Gastroesophageal sphincter (tissue), 4 donors: Measurements from ENCODE around the gene ATXN2. TPM values are rescaled to one million over a fixed set of nuclear protein-coding genes. Genes with fewer than 3 reads are reported as not detected.

Experiments
- ATAC-seq: fragments of 150-250 bp; one replicate; pipeline ENCODE4 v1.9.1; 2016; ENCODE audit warnings: mild to moderate bottlenecking, moderate library complexity
- H3K27ac ChIP-seq, 4 donors: fragments of 200-600 bp; sonication (generic) in 3 of 4; 1 replicate in 3 of 4; 2 replicates in 1 of 4; pipeline ENCODE4 v1.5.1; 2016 to 2019
- H3K27me3 ChIP-seq: fragments of 200-600 bp; sonication (generic); one replicate; pipeline ENCODE4 v1.5.1; 2019
- H3K36me3 ChIP-seq, 2 donors: fragments of 200-600 bp; sonication (generic); one replicate each; pipeline ENCODE4 v1.5.1; 2019; ENCODE audit warnings: control low read depth in 1 of 2
- H3K4me1 ChIP-seq, 3 donors: fragments of 200-600 bp; sonication (generic); 1 replicate in 2 of 3; 2 replicates in 1 of 3; pipeline ENCODE4 v1.5.1; 2016 to 2019; ENCODE audit warnings: control low read depth in 2 of 3
- H3K4me3 ChIP-seq, 2 donors: fragments of 200-600 bp; sonication (generic); one replicate each; pipeline ENCODE4 v1.5.1; 2019; ENCODE audit warnings: mild to moderate bottlenecking in 1 of 2, moderate library complexity in 1 of 2
- H3K9me3 ChIP-seq, 3 donors: fragments of 200-600 bp; sonication (generic); one replicate each; pipeline ENCODE4 v1.5.1; 2017 to 2019; ENCODE audit warnings: control low read depth in 2 of 3
- CTCF ChIP-seq, 4 experiments: fragments of 200-600 bp in 2 of 4; fragments of 450-650 bp in 2 of 4; sonication (generic) in 1 of 4; IDR thresholded peaks; one replicate each; pipeline ENCODE4 v1.5.1; 2017 to 2019; ENCODE audit warnings: antibody characterized with exemption in 4 of 4, mild to moderate bottlenecking in 2 of 4, moderate library complexity in 2 of 4
- EP300 ChIP-seq: sonication (generic); formaldehyde crosslinking; IDR thresholded peaks from one replicate; pipeline ENCODE4 v1.6.1; 2017; ENCODE audit warnings: antibody characterized with exemption, mild to moderate bottlenecking
- POLR2A ChIP-seq, 2 donors: fragments of 450-650 bp; IDR thresholded peaks; one replicate each; pipeline ENCODE4 v1.6.1; 2017; ENCODE audit warnings: antibody characterized with exemption in 2 of 2, mild to moderate bottlenecking in 2 of 2, moderate library complexity in 1 of 2
- POLR2AphosphoS5 ChIP-seq: sonication (generic); formaldehyde crosslinking; IDR thresholded peaks from one replicate; pipeline ENCODE4 v1.6.1; 2017; ENCODE audit warnings: antibody characterized with exemption
- WGBS, 2 donors: methylation state at CpG; one replicate each; pipeline ENCODE4 v1.1.5; 2018; ENCODE audit warnings: low coverage in 1 of 2; 5-methylcytosine and 5-hydroxymethylcytosine counted together
- total RNA-seq, 4 donors: library from RNA; depleted of rRNA; stranded (reverse); fragments of >200 nt; gene quantifications; one replicate each; pipeline ENCODE4 v1.1.0, GENCODE V29; 2016

Gene ATXN2
- total RNA-seq, 4 donors from 2014 or later = 40.9 to 93.4 (median 50.1) TPM

DNA sequence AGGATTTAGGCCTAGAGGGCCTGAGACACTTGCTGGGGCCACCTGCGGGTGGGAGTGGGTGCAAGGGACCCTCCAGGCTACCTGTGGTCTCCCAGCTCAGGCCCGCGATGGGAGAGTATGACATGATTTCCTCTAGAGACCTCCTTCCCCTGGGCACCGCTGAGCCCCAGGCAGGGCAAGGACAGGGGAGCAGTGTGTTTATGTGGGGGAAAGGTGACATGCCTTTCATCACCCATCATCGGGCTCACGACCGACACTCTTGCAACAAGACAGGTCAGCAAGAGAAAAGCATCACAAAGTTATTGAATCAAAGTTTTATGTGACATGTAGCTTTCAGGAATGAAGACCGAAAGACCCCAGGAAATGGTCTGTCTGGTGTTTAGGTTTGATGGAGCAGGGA lies 173.5 kb downstream of the ATXN2 start:
- TF ChIP-seq CTCF (IDR thresholded peaks at IDR 0.05) (no peak), POLR2A (IDR thresholded peaks at IDR 0.05) (no peak), EP300 (no peak), POLR2AphosphoS5 (no peak)
- WGBS, 2 donors = 83% methylated on average over 1 to 4 of the region's 8 CpGs
- Histone ChIP-seq H3K4me3 (no peak overlapping the region), H3K27ac (peak overlapping the region in 1 of 4 donors; percentile 5), H3K4me1 (peaks cover 0 to 60% (median 20%) of the 10 kb centered on the region in 3 donors), H3K36me3 (peaks cover 0 to 13% of the 10 kb centered on the region in 2 donors), H3K9me3 (no peaks in the 10 kb centered on the region), H3K27me3 (no peaks in the 10 kb centered on the region)
- no peak for ATAC-seq

DNA sequence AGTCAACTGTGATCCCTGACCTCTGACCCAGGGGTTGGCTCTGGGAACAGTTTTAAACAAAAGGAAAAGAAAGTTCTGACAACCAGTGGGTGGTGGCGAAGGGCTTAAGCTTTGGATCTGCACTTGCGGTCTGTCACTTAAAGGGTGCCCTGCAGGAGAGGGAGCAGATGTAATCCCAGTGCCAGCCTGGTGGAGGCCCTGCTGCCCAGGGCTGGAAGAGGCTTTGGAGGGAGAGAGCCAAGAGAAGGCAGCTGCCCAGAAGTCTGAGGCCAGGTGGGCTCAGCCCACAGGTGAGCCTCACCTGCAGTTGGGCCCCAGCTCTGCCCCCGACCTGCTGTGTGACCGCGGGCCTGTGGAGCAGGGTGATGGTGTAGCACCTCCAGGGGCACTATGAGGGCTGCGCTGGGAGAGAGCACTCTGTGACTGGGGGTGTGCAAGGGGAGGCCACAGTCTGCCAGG lies 174.3 kb downstream of the ATXN2 start:
- ATAC-seq = no peak
- H3K27ac ChIP-seq = peak overlapping the region in 1 of 4 donors; percentile 5
- H3K4me3 ChIP-seq = no peak overlapping the region
- WGBS, 2 donors = 80% methylated on average over 1 of the region's 6 CpGs; no CpG with 5 or more reads in 1 of the 2 donors
- peaks cover 0 to 52% (median 20%) of the 10 kb centered on the region in 3 donors for H3K4me1 ChIP-seq
- peaks cover 0 to 21% of the 10 kb centered on the region in 2 donors for H3K36me3 ChIP-seq
- TF ChIP-seq POLR2A (IDR thresholded peaks at IDR 0.05) (no peak), CTCF (IDR thresholded peaks at IDR 0.05) (no peak)
- H3K9me3 ChIP-seq = no peaks in the 10 kb centered on the region
- no peaks in the 10 kb centered on the region for H3K27me3 ChIP-seq

DNA sequence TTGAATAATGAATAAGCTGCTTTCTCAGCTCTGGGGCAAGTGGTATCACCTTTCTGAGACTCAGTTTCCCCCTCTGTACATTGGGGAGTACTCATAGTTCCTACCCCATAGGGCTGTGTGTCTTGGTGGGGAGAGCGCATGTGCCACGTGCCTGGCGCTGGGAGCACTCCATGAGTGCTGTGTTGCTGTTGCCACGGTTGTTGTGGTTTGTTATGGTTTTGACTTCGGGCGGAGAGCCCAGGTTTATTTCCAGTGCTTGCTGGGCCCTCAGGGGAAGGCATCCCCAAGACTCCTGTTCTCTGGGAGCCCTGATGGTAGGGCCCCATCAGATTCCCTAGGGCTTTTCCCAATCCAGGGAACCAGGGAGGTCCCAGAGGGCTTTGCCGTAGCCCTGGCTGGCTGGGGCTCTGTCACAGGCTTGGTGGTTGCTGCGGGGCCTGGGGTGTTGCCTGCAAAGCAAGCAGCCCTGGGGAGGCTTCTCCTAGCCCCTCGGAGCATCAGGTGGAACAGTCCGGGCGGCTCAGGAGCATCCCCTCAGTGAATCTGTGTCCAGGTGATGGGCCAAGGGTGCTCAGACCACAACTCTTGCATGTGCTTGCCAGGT lies 174.8 kb downstream of the ATXN2 start:
- H3K4me1 ChIP-seq = peaks cover 0 to 47% (median 20%) of the 10 kb centered on the region in 3 donors
- no peaks in the 10 kb centered on the region for H3K9me3 ChIP-seq
- WGBS, 2 donors = 100% methylated on average over 2 of the region's 11 CpGs; no CpG with 5 or more reads in 1 of the 2 donors
- peaks cover 0 to 27% of the 10 kb centered on the region in 2 donors for H3K36me3 ChIP-seq
- H3K27me3 ChIP-seq = no peaks in the 10 kb centered on the region
- no peak for ATAC-seq
- no peak for TF ChIP-seq POLR2AphosphoS5
- no peak for TF ChIP-seq POLR2A (IDR thresholded peaks at IDR 0.05)
- no peak for TF ChIP-seq CTCF (IDR thresholded peaks at IDR 0.05)
- no peak for TF ChIP-seq EP300
- H3K27ac ChIP-seq = no peak overlapping the region
- no peak overlapping the region for H3K4me3 ChIP-seq

GRCh38 chr12:111420494-111420893 lies 178.6 kb downstream of the ATXN2 start:
- Histone ChIP-seq H3K27ac (no peak overlapping the region), H3K36me3 (peaks cover 0 to 52% of the 10 kb centered on the region in 2 donors), H3K4me1 (peaks cover 0 to 20% (median 14%) of the 10 kb centered on the region in 3 donors), H3K4me3 (no peak overlapping the region), H3K9me3 (no peaks in the 10 kb centered on the region), H3K27me3 (no peaks in the 10 kb centered on the region)
- ATAC-seq = no peak
- no peak for TF ChIP-seq CTCF (IDR thresholded peaks at IDR 0.05)
- TF ChIP-seq POLR2A (IDR thresholded peaks at IDR 0.05) = no peak
- no peak for TF ChIP-seq EP300
- no peak for TF ChIP-seq POLR2AphosphoS5
- WGBS, 2 donors = 87 to 91% methylated on average over 4 to 5 of the region's 7 CpGs

- H3K36me3 ChIP-seq = peaks cover 0 to 52% of the 10 kb centered on the region in 2 donors
- no peak overlapping the region for H3K27ac ChIP-seq
- 77 to 85% methylated on average over 4 to 5 of the region's 5 CpGs for WGBS, 2 donors
- TF ChIP-seq POLR2A (IDR thresholded peaks at IDR 0.05) (no peak), EP300 (no peak), CTCF (IDR thresholded peaks at IDR 0.05) (no peak), POLR2AphosphoS5 (no peak)
- H3K4me1 ChIP-seq = peaks cover 0 to 13% (median 7%) of the 10 kb centered on the region in 3 donors
- H3K27me3 ChIP-seq = no peaks in the 10 kb centered on the region
- no peak overlapping the region for H3K4me3 ChIP-seq
- H3K9me3 ChIP-seq = no peaks in the 10 kb centered on the region
- no peak for ATAC-seq
Measured at GRCh38 chr12:111419784-111420183, 179.3 kb downstream of the ATXN2 start.
